Mesothelial cell of epicardium (in vitro differentiated cells): ENCODE results near the gene HOGA1. TPM values are rescaled to one million over a fixed set of nuclear protein-coding genes. Genes with fewer than 3 reads are reported as not detected.

Source experiments
- DNase-seq, 2 experiments: peaks; one replicate each; pipeline ENCODE4 v3.0.0; 2021; ENCODE audit warnings: low spot score in 2 of 2; ENCODE audit not compliant: unreplicated experiment in 2 of 2
- H3K27ac Mint-ChIP-seq: 2 replicates; pipeline ENCODE4 v1.8.0; 2021; ENCODE audit warnings: mixed read lengths
- H3K27me3 Mint-ChIP-seq: 2 replicates; pipeline ENCODE4 v1.8.0; 2021; ENCODE audit warnings: low read depth, mixed read lengths
- H3K36me3 Mint-ChIP-seq: 2 replicates; pipeline ENCODE4 v1.8.0; 2021; ENCODE audit warnings: mixed read lengths
- H3K4me1 Mint-ChIP-seq: 2 replicates; pipeline ENCODE4 v1.8.0; 2021; ENCODE audit warnings: mixed read lengths
- H3K4me3 Mint-ChIP-seq: 2 replicates; pipeline ENCODE4 v1.8.0; 2021; ENCODE audit warnings: mild to moderate bottlenecking, moderate library complexity, mixed read lengths
- H3K9me3 Mint-ChIP-seq: 2 replicates; pipeline ENCODE4 v1.8.0; 2021; ENCODE audit warnings: mixed read lengths
- total RNA-seq: library from RNA; stranded (reverse); gene quantifications from 3 replicates; pipeline ENCODE4 v1.2.1, GENCODE V29; 2021
- TF ChIP-seq, protein P1 (sequence below): fragments of 200-600 bp; sonication (generic); IDR thresholded peaks from one replicate; pipeline ENCODE4 v1.5.0; 2021; ENCODE audit warnings: antibody characterized with exemption; ENCODE audit not compliant: unreplicated experiment

HOGA1 gene
- total RNA-seq, 1 donor from 2014 or later = 0.31 TPM

DNA sequence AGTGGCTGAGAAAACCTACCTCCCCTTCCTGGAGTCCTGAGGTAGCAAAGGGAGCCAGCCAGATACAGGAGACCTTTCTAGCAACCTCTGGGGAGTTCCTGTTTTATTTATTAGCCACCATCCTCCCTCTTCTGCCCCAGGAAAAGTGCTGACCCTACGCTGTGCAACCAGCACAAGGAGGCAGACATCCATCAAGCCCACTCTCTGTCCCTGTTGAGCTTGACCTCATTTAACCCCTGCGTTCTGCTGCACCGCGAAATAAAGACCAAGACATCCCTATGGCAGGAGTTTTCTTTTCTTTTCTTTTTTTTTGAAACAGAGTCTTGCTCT lies 37.0 kb upstream of the HOGA1 start:
- Mint-ChIP-seq H3K4me3 (no peak overlapping the region), H3K9me3 (no peaks in the 10 kb centered on the region), H3K27ac (no peak overlapping the region), H3K4me1 (peaks cover 47% of the 10 kb centered on the region), H3K36me3 (no peaks in the 10 kb centered on the region), H3K27me3 (no peaks in the 10 kb centered on the region)
- TF ChIP-seq, protein P1, sequence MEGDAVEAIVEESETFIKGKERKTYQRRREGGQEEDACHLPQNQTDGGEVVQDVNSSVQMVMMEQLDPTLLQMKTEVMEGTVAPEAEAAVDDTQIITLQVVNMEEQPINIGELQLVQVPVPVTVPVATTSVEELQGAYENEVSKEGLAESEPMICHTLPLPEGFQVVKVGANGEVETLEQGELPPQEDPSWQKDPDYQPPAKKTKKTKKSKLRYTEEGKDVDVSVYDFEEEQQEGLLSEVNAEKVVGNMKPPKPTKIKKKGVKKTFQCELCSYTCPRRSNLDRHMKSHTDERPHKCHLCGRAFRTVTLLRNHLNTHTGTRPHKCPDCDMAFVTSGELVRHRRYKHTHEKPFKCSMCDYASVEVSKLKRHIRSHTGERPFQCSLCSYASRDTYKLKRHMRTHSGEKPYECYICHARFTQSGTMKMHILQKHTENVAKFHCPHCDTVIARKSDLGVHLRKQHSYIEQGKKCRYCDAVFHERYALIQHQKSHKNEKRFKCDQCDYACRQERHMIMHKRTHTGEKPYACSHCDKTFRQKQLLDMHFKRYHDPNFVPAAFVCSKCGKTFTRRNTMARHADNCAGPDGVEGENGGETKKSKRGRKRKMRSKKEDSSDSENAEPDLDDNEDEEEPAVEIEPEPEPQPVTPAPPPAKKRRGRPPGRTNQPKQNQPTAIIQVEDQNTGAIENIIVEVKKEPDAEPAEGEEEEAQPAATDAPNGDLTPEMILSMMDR = no peak
- no peak for DNase-seq

DNA sequence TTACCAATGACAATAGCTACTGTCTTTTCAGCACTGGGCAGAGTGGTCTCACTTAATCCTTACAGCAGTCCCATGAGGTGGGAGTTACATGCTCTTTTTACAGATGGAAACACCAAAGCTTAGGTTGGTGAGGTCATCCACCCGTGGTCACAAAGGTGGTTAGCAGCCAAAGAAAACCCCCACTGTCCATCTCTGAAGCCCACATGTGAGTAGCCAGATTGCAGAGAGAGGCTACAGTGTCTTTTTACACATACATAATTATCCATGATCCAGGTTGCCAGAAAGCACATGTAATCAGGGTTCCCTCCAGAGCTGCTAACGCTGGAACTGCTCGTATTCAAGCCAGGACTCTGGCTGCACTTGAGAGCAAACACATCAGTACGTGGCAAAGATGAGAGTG lies 36.2 kb upstream of the HOGA1 start:
- H3K36me3 Mint-ChIP-seq = no peaks in the 10 kb centered on the region
- H3K4me3 Mint-ChIP-seq = no peak overlapping the region
- no peaks in the 10 kb centered on the region for H3K27me3 Mint-ChIP-seq
- TF ChIP-seq, protein P1 = no peak
- H3K9me3 Mint-ChIP-seq = no peaks in the 10 kb centered on the region
- no peak for DNase-seq
- H3K27ac Mint-ChIP-seq = no peak overlapping the region
- peaks cover 40% of the 10 kb centered on the region for H3K4me1 Mint-ChIP-seq

DNA sequence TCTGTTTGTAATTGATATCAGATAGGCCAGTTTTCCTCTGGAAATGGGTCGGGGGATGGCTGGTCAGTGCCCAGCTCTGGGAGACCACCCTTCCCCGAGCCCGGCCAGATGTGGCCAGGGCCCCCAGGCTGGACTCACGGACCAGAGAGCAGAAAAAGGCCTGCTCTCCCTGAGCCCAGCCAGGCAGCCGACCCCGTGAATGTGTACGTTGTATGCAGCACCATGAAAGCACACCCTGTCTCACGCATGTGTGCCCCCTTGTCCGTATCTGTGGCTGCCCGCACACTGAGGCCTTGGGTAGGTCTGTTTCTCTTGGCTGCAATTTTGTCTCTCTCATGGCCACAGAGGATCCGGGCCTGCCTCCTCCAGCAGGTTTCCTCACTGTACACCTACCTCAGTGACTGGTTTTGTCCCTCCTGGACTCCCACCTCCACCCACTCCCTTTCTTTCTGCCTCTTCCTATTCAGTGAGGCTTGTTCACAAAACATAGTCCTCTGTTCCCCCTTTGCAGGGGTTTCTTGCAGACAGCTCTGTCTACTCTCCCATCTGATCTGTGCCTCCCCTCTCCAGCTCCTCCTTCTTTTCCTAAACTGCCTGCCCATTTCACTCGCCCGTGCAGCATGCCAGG lies 35.2 kb upstream of the HOGA1 start:
- no peak for DNase-seq
- Mint-ChIP-seq H3K27ac (peak overlapping the region; percentile 94), H3K36me3 (no peaks in the 10 kb centered on the region), H3K4me1 (peaks cover 36% of the 10 kb centered on the region), H3K27me3 (no peaks in the 10 kb centered on the region), H3K9me3 (no peaks in the 10 kb centered on the region), H3K4me3 (no peak overlapping the region)
- TF ChIP-seq, protein P1 = no peak

DNA sequence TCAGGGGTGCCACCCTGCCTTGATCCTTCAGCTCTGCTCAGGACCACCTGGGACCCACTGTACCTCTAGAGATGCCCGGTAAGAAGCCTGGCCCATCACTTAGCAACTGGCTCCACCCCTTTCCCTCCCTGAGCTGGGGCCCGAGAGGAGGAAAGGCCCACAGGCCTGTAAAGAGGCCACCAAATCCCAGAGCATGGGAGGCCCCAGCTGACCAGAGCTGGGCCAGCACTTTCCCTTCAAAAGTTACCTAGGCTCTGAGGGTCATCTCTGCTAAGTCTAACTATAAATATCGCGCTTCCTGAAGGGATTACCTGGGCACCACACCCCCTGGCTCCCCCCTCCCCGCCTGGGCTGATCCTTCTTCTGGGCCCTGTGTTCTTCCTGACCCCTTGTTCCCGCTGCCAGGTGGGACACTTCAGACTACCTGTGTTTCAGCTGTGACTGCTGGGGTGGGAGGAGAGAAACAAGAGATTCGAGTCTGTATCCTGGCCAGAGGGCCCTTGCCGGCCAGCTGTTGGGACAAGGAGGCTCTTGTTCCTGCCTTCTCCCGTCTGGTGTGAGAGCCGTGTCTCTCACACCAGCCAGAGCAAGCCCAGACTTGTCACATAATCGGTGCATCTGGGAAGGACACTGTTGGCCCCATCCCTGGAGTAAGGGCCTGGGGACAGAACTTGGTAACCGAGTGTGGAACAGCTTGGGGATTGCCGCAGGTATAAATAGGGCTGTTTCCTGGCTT lies 34.4 kb upstream of the HOGA1 start:
- DNase-seq = no peak
- Mint-ChIP-seq H3K27ac (peak overlapping the region; percentile 94), H3K36me3 (no peaks in the 10 kb centered on the region), H3K27me3 (no peaks in the 10 kb centered on the region), H3K4me1 (peaks cover 36% of the 10 kb centered on the region), H3K4me3 (no peak overlapping the region), H3K9me3 (no peaks in the 10 kb centered on the region)
- TF ChIP-seq, protein P1 = no peak

DNA sequence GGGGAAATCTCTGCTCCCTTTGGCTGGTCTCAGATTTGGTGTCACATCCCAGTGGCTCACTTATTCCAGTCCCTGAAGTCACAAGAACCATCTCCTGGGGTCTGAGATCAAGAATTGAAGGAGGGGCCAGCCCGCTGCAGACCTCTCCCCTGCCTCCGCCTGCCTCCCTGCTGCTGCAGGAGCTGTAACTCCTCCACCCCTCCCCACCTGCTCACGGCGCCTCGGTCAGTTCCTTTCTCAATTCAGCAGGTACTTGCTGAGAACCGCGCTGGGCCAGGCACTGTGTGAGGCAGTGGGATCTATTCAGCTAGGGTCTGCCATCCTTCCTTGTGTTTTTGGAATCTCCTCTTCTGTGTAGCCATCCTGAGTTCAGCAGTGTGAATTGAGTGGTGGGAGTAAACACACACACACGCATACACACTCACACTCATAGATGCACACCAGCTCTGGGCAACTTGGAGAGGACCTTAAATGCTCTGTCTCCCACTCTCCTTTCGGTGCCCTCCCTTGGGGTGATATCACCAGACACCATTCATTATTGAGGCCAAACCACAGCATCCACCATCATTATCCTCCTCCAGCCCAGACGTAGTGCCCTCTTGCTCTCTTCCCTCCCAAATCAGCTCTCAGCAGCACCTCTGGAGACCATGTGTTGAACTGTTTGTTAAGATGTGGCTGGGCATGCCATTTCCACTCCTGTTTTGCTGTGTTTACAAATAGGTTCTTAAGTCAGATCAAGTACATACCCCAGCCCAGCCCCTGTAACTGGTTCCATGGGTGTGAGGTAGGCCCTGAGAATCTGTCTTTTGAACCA lies 33.6 kb upstream of the HOGA1 start:
- H3K4me1 Mint-ChIP-seq = peaks cover 36% of the 10 kb centered on the region
- TF ChIP-seq, protein P1 = no peak
- DNase-seq = no peak
- H3K4me3 Mint-ChIP-seq = no peak overlapping the region
- no peaks in the 10 kb centered on the region for H3K27me3 Mint-ChIP-seq
- peaks cover 4% of the 10 kb centered on the region for H3K9me3 Mint-ChIP-seq
- peak overlapping the region; percentile 94 for H3K27ac Mint-ChIP-seq
- no peaks in the 10 kb centered on the region for H3K36me3 Mint-ChIP-seq
